ENCODE data around the gene NACC2.
"Not testable (repeated sequence)": the region's sequence is repeated elsewhere in the genome, so short reads cannot be mapped to it uniquely, and the experiment has no call there.

NACC2 gene

GRCh38 chr9:135976531-135976930, 118.6 kb downstream of the NACC2 start:
- no peak for DNase-seq (ENCODE audit: low read depth)

DNA sequence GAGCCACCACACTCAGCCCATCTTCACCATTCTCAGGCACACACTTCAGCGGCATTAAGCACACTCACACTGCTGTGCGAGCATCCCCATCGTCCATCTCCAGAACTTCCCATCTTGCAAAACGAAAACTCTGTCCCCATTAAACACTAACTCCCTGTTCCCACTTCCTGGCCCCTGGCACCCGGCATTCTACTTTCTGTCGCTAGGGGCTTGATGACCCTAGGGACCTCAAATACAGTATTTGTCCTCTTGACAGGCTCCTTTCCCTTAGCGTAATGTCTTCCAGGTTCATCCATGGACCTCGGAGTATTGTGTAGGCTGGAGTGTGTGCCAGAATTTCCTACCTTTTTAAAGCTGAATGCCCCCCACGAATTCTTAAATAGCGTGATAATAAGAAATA, 119.3 kb downstream of the NACC2 start:
- no peak for DNase-seq (ENCODE audit: low read depth)

DNA sequence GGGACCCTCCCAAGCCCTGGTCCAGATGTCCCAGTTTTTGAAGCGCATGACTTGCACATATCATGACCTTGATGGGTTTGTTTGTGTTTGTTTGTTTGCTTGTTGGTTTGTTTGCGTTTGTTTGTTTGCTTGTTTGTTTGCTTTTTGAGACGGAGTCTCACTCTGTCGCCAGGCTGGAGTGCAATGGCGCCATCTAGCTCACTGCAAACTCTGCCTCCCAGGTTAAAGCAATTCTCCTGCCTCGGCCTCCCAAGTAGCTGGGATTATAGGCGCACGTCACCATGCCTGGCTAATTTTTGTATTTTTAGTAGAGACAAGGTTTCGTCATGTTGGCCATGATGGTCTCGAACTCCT, 120.9 kb downstream of the NACC2 start:
- DNase-seq (ENCODE audit: low read depth) = no peak

DNA sequence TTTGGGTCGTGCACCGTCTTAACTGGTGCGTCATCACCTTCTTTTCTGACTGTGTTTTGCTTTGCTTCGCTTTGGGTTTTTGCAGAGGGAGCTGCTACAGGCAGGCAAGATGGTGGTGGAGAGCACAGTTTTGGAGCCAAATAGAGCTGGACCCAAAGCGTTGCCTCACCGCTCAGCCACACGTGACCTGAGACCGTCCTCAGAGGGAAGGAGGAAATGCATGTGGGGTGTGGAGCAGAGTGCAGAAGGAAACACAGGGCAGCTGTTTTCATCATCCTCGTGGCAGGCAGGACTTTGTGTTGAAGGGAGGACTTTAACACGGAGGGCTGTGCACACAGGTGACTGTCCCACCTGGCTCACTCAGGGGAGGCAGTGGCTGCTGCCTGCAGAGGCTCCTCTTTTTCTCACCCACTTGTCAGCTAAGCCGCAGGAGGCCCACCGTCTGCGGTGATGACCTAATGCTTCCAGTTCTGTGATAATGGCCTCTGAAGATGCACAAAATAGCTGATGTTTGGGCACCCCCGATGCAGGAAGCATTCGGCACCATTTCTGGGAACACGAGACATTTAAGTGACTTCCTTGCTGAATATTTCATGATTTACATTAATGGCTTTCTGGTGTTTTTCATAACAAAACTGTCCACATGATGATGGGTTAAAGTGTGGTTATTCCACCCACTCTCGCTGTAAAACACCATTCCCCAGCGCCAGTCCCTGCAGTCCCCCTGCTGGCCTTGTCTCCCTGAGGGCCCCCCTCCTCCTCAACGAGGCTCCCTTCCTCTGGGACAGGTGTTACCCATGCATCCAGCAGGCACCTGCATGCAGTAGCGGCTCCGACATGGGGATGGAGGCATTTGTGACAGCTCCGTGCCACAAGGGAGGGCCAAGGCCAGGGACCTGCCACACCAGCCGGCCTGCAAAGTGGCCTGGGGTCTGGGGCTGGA, 121.5 kb downstream of the NACC2 start:
- DNase-seq (ENCODE audit: low read depth) = no peak

GRCh38 chr9:135971892-135972291, 123.2 kb downstream of the NACC2 start:
- DNase-seq (ENCODE audit: low read depth) = no peak

DNA sequence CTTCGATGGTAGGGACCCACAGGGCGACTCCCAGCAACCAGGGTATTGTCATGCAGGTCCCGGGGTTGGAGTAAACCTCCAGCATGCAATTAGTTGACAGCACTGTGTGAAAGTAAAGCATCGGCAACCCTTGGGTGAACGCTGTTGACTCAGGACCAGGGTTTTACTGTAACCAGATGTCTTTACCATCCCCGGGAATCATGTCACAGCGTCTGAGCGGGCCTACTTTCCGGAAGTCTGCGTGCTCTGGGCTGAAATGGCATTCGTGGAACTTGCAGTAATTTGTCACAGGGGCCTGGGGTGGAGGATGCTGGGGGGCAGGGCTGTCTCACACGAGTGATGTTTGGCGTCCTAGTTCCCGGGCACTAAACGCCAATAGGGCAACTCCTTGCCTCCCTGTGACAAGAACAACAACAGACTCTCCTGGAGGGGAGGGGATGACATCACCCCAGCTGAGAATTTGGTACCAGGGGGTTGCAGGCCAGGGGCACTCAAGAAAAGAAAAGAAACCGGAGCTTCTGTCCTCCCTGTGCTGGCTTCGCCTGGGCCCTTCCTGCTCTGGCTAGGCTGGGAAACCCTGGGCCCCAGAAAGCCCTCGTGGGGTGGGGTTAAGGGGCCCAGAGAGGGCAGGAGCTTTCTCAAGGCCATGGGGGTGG, 123.8 kb downstream of the NACC2 start:
- DNase-seq (ENCODE audit: low read depth) = no peak

DNA sequence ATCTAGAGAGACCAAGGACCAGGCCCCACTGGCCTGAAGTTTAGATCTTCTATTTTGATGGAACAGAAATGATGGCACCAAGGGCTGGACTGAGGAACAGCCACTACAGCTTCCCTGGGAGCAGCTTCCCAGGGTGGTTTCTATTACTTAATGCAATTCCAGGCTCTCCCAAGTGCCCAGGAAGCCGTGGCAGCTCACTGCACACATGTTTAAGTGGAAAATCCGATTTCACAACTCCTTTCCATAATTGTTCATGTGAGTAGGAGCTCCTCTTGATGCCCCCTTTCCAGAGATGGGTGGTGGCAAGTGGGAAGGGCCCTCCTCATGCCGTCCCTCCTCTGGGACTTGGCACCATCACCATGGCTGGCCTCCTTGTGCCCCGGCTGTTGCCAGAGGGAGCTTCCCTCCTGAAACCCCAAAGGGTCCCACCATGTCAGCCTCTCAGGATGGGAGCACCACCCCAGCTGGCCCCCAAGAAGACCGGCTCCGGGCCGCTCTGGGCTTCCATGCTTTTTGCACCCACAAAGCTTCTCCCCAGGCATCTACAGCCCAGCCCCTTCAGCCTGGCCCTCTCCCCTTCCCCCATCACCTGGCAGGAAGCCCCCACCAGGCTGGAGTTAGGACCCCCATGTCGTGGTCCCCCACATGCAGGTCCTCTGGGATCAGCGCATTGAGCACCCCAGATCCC, 124.8 kb downstream of the NACC2 start:
- no peak for DNase-seq (ENCODE audit: low read depth)

GRCh38 chr9:135969064-135969683, 125.9 kb downstream of the NACC2 start:
- DNase-seq (ENCODE audit: low read depth) = no peak

DNA sequence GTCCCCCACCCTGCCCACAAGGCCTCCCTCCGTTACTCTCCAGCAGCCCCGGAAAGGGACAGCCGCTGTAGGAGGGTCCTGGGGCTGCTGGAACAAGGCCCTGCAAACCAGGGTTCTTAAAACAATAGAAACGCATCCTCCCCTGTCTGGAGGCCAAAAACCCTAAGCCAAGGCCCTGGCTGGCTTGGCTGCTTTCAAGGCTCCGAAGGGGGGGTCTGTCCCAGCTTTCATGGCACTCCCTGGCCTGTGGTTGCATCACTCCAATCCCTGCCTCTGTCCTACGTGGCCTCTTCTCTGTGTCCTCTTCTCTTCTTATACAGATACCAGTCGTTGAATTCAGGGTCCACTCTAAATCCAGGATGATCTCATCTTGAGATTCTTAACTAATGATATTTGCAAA, 126.5 kb downstream of the NACC2 start:
- no peak for DNase-seq (ENCODE audit: low read depth)

GRCh38 chr9:135968083-135968476, 127.0 kb downstream of the NACC2 start:
- DNase-seq (ENCODE audit: low read depth) = no peak

- not testable (repeated sequence) for DNase-seq (ENCODE audit: low read depth)
These were observed 128.2 kb downstream of the NACC2 start for GRCh38 chr9:135966916-135967260.

GRCh38 chr9:135965124-135965756, 129.8 kb downstream of the NACC2 start:
- DNase-seq (ENCODE audit: low read depth) = no peak

GRCh38 chr9:135963938-135964337, 131.2 kb downstream of the NACC2 start:
- no peak for DNase-seq (ENCODE audit: low read depth)

DNA sequence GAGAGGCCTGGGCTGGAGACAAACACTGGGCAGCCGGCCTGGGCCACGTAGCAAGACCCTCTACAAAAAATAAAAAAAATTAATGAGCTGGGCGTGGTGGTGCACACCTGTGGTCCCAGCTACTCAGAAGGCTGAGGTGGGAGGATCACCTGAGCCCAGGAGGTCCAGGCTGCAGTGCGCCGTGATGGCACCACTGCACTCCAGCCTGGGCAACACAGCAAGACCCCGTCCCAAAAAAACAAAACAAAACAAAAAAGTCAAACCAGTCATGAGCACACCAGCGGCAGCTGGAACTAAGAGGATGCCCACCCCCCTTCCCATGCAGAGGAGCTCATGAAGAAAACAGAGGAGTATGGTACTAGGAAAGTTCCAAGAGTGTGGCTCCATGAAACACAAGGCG, 131.8 kb downstream of the NACC2 start:
- DNase-seq (ENCODE audit: low read depth) = no peak

- DNase-seq (ENCODE audit: low read depth) = no peak
These were observed 132.3 kb downstream of the NACC2 start for GRCh38 chr9:135962696-135963307.

GRCh38 chr9:135961811-135962695, 133.0 kb downstream of the NACC2 start:
- DNase-seq (ENCODE audit: low read depth) = no peak

DNA sequence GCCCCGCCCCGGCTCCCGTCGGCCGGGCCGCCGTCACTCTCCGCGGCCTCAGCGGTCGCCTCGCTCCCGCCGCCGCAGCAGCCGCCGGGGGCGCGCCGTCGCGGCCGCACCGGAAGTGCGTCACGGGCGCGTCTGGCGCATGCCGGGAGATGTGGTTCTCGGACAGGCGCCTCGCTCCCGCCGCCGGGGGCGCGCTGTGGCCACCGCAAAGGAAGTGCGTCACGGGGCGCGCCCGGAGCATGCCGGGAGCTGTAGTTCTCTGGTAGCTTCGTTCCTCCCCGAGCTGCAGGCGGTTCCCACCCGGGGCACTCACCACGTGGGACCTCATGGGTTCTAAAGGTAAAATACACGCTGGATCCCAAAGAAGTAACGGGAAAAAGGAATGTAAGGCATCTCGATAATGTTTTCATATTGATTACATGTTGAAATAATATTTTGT, 133.8 kb downstream of the NACC2 start, which contains the start of gene UBAC1:
TSS of gene UBAC1 (minus strand) at position 97 of the 439 bp plus-strand sequence. CDS start 211 bp downstream, outside the sequence.
- DNase-seq (ENCODE audit: low read depth) = peak; percentile 88

- no peak for DNase-seq (ENCODE audit: low read depth)
These were observed 134.4 kb downstream of the NACC2 start for GRCh38 chr9:135960411-135961276.

DNA sequence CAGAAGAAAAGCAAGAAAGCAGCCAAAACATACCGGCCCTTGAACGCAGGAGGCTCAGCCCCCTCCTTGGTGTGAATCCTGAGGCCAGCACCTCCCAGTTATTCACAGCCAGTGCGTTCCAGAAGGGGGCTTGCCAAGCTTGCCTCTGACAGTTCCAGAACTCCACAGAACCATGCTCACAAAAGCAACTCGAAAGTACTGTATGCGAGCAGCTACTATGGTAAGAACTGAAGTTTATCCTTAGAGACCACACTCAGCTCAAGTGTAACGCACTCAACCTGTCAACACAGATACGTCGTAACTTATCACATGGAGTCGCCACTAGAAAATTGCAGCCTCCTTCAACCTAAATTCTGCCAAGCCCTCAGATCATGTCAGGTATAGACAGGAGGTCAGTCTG, 135.3 kb downstream of the NACC2 start:
- no peak for DNase-seq (ENCODE audit: low read depth)

Data from stromal cell of bone marrow (primary cell).